Measurements from ENCODE around the gene MRPS7.
"Not testable (repeated sequence)": the region's sequence is repeated elsewhere in the genome, so short reads cannot be mapped to it uniquely, and the experiment has no call there.

The MRPS7 gene

GRCh38 chr17:75271955-75272847 lies 10.5 kb downstream of the MRPS7 start:
- DNase-seq, result no peak

GRCh38 chr17:75272848-75273184 lies 11.1 kb downstream of the MRPS7 start:
- DNase-seq, result no peak

DNA sequence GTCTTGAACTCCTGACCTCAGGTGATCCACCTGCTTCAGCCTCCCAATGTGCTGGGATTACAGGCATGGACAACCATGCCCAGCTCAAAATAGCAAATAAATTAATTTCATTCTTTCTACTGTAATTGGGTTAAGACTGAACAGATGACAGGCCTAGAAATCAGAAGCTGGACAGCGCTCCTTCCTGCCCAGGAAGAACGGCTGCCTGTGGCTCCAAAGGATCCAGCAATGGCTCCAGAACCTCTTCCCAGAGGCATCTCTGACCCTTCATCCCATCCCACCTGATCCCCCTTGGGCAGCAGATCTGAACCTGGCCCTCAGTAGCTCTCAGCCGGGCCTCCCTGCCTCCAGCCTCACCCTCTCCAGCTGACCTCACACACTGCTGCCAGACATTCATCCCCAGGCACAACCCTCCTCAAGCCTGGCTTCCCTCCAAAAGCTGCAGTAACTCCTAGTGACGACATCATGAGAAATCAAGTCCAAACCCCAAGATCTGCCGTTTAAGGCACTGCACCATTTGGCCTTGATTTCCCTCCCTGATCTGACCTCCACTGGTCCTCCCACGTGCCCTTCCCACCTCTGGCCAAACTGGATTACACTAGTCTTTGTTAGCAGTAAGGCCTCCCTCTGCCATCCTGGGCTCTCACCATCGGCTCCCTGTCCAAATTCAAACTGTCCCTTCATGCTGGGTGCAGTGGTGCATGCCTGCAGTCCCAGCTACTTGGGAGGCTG lies 12.5 kb downstream of the MRPS7 start:
- peak; percentile 62 for DNase-seq

DNA sequence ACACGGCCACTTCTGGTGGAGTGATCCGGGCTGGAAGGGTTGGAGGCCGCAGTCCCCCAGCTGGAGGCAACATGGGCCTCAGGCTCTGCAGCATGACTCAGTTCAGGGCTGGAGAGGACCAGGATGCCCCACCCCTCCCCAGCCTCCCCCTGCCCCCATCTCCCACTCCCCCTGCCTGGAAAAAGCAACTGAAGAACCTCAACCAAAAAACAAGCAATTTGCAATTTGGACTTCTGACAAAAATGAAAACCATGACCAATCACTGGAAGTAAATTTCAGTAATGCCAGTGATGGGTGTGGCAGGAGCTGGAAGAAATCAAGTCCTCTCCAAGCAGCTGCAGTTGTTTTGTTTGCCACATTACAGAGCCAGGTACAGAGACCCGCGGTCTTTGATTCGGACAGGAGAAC lies 16.0 kb downstream of the MRPS7 start:
- peak; percentile 70 for DNase-seq

DNA sequence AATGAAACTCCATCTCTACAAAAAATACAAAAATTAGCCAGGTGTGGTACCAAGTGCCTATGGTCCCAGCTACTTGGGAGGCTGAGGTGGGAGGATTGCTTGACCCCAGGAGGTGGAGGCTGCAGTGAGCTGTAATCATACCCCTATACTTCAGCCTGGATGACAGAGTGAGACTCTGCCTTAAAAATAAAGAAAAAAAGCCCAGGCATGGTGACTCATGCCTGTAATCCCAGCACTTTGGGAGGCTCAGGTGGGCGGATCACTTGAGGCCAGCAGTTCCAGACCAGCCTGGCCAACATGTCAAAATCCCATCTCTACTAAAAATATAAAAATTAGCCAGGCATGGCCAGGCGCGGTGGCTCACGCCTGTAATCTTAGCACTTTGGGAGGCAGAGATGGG lies 18.5 kb downstream of the MRPS7 start:
- not testable (repeated sequence) for DNase-seq

- no peak for DNase-seq
Measured at GRCh38 chr17:75285123-75285522, 23.4 kb downstream of the MRPS7 start.

GRCh38 chr17:75287221-75287620 lies 25.5 kb downstream of the MRPS7 start:
- no peak for DNase-seq

GRCh38 chr17:75288359-75288758 lies 26.7 kb downstream of the MRPS7 start:
- DNase-seq, result no peak

DNA sequence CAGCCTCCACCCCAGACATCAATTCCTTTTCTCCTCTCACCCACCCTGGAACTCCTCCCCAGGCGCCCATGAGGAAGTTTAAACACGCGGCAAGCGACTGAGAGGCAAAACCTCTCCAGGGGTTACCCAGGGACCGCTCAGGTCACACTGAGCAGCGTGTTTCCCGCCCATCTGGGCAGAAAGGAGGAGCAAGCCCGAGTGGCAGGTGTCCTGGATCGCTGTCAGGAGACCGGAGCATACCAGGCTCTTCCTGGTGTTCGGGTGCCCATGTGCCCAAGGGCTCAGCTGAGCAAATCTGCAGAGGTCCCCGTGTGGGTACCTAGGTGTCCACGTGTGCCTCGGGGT lies 27.1 kb downstream of the MRPS7 start:
- DNase-seq, result no peak

- peak; percentile 99 for DNase-seq
Measured at GRCh38 chr17:75289115-75289831, 27.6 kb downstream of the MRPS7 start, which contains the start of gene SLC25A19. TSS of gene SLC25A19 (minus strand) at chr17:75289433. CDS start at chr17:75286764, 2,669 bp downstream.

DNA sequence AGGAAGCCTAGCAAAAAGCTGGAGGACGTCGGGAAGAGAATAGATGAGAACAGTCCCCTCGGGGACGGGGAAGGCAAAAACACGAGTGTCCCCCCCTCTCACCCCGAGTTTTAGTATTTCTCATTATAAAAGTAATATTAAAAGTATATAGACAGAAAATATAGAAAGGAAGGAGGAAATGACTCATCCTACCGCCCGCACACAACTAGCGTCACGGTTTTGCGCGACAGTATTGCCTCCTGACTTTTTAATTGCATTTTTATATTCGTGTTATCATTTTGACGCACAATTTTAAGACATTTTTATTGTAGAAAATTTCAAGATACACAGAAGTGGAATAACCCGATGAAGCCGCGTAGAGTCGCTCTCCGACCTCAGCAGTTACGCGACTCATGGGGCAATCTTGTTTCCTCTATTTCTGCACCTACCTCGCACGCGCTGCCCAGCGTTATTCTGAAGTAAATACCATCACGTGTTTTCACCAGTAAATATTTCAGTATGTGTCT lies 28.2 kb downstream of the MRPS7 start:
- peak; percentile 58 for DNase-seq

- not testable (repeated sequence) for DNase-seq
Measured at GRCh38 chr17:75292810-75293448, 31.2 kb downstream of the MRPS7 start.

DNA sequence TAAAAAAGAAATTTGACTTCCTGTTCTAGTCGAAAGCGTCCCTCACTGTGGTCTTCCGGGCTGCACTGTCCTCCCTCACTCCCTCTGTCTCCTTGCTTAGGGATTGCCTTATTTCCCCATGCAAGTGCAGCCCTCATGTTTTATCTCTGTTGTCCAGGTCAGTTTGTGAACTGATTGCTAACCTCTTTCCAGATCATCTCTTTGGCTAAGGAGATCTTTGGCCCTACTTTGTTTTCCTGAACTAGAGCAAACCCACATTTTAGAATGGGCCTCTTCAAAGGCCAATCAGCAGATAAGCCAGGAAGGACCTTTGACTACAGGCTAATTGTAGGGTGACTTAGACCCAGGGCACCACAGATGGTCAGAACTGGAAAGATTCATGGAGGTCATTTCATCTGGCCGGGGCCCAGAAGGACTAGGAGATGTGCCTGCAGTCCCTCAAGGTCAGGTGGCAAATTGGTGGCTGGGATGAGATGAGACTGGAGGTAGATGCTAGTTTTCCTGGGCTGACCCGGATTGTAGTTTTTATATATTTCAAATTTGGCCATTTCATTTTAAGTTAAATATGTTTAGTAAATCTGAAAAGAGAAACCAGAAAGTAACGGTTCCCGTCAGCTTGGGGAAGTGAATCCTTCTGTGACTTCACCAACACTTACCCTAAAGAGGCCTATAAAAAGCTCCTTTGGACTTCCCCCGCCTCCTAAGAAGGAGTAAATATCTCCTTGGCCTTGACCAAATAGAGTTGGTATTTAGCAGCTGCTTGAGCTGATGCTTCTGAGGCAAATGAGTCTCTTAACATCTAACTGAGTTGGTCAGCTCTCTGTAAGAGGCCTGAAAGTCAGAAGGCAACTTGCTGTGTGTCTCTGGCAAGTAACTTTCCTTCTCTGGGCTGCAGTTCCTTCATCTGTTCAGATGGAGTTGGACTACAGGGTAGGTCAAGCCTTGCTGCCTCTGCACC lies 33.8 kb downstream of the MRPS7 start:
- DNase-seq, result no peak

- no peak for DNase-seq
Measured at GRCh38 chr17:75300280-75300679, 38.6 kb downstream of the MRPS7 start.

DNA sequence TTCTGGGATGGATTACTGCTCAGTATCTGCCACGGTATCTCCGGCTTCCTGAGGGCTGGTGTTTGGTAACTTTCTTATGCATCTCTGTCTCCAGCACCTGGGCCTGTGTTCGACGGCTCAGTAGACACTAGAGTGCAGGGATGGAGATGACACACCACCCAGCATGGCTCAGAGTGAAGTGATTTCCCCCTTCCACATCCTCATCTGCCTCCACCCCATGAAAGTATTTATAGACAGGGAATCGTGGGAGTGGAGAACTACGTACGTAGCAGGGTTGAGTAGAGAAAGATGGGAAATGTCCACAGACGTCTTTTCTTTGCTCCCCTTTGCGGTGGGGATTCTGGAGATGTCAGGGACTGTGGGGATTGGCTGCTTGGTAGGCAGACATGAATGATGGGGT lies 39.4 kb downstream of the MRPS7 start:
- no peak for DNase-seq

DNA sequence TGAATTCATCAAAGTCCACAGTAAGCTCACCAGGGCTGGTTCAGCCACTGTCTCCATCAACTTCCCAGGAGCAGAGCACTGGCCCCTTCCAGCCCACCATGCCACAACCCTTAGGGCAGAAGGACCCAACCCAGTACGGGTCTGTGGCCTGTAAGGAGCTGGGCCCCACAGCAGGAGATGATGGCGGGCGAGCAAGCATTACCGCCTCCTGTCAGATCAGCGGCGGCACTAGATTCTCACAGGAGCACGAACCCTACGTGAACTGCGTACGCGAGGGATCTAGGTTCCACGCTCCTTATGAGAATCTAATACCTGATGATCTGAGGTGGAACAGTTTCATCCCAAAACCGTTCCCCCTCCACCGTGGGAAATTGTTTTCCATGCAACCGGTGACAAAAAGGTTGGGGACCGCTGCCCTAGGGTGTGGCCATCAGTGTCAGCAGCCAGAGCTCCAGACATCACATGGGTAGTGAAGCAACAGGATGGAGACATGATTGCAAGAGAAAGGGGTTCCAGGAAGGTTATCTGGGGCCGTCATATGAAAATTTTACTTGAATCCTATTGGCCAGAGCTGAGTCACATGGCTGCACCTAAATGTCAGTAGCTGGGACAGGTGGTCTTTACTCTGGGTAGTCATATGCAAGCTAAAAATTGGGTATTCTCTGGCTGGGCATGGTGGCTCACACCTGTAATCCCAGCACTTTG lies 40.0 kb downstream of the MRPS7 start:
- DNase-seq, result no peak

- DNase-seq, result no peak
Measured at GRCh38 chr17:75307957-75308731, 46.5 kb downstream of the MRPS7 start.

GRCh38 chr17:75308732-75309629 lies 47.3 kb downstream of the MRPS7 start:
- DNase-seq, result no peak
